Measurements from ENCODE around the gene FHOD3.
A peak's percentile ranks its signal among the peaks of the same experiment; 100 is the strongest.
"Not testable (repeated sequence)": the region's sequence is repeated elsewhere in the genome, so short reads cannot be mapped to it uniquely, and the experiment has no call there.

The FHOD3 gene

DNA sequence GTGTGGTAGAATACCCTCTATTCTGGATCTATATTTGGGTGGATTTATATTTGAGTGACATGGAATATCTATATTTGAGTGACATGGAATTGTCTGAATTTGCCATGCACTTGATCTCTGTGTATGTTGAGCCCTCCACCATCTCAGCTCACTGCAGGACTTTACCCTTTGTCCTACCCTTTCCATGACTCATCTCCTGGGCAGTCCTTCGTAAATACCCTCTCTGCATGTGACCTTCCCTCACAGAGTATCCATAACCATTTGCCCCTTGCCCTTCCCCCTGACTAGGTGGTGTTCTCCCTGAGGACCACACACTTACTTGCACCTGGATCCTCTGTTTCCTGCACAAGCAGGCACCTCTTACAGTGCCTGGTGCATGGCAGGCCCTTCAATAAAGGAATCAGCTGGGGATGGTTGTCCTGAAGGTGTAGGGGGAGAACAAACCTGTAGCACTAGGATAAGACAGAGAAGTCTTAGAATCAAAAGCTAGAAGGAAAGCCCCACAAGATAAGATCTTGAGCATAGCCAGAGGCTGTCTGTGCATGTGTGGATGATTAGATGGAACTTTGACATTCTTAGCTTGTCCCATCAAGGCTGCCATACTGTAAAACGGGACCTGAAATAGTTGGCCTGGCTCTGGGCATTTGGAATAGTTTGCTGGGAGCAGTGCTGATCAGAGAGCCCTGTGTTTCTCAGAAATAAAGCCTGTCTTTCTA, 230.4 kb downstream of the FHOD3 start:
- DNase-seq: no peak

DNA sequence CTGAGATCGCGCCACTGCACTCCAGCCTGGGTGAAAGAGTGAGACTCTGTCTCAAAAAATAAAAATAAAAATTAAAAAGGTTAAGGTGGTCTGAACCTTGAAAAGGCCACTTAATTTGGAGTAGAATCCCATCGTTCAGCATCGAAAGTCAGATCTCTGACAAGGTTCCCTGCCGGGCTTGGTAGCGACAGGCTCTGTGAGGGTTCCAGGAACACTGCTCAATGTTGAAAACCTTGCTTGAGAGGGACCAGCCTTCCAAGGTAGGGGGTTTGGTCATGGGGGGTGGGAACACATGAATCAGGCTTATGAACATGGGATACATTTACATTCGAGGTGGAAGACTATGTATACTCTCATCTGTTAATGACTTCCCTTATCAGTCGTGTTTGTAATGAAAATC, 232.2 kb downstream of the FHOD3 start:
- DNase-seq: no peak

GRCh38 chr18:36530676-36531405, 233.3 kb downstream of the FHOD3 start:
- no peak for DNase-seq

DNA sequence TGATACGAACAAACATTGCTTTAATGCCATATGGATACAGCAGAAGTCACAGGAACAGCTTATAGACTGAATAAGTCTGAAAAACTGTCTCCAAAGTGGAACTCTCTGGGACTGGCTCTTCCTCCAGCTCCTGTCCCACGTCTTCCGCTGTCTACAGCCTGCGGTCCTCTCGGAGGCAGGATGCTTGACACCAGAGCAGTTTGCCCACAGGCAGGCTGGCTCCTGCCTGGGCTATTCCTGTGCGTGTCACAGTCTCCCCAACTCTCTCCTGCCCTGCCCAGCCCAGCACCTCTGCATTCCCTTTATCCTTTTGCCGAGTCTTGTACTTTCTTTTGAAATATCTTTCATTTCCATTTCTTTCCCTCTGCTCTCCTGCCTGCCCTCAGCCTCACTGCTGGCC, 234.1 kb downstream of the FHOD3 start:
- no peak for DNase-seq

- no peak for DNase-seq
These were observed 234.9 kb downstream of the FHOD3 start for GRCh38 chr18:36532394-36532793.

GRCh38 chr18:36532815-36533214, 235.3 kb downstream of the FHOD3 start:
- DNase-seq: no peak

DNA sequence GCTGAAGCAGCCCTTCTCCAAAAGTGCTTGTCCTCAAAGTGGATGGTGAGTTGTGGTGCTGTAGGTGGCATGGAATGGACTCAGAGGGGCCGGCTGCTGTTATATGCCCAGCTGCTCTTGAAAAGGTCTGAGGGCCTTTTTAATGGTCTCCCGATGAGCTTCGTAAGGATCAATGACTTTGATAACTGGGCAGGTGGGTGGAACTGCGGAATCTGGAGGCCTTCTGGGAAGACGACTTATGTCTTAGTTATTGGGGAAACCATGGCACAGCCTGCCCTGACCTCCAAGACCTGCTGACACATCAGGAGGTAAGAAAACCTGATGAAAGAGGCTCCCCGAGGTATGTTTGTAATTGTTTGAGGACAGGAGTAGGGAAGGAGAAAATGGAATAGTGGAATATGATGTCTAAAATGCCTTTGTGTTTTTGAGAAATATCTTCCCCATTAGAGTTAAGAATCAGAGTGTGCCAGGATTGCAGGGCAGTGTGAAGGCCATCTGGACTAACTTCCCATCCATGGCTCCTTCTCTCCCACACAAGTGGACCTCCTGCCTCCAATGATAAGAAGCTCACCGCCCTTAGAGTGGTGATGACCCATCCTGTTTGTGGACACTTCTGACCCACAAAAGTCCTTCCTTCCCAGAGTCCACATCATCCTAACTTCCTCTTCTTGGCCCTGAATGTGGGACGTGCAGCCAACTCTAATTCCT, 236.1 kb downstream of the FHOD3 start:
- DNase-seq: no peak

GRCh38 chr18:36534154-36534688, 236.7 kb downstream of the FHOD3 start:
- no peak for DNase-seq

- DNase-seq: no peak
These were observed 237.9 kb downstream of the FHOD3 start for GRCh38 chr18:36535202-36535935.

DNA sequence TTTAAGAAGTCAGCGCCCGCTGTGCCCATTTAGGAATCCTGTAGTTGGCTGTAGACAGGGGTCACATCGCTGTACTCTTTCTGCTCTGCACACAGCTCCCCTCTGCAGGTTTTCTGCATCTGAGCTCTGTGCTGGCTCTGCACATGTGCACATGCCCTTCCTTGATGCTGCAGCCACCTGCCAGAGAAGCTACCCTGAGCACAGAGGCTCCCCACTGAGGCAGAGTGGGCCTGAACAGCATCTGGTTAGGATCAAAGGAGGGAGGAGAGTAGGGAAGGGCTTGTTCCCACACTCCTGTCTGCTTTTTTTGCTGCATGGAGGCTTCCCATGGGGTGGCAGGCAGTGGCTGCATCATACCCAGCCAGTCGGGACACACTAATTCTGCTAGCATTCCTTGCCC, 238.9 kb downstream of the FHOD3 start:
- DNase-seq: no peak

- no peak for DNase-seq
These were observed 239.8 kb downstream of the FHOD3 start for GRCh38 chr18:36537289-36537688.

GRCh38 chr18:36539674-36540231, 242.2 kb downstream of the FHOD3 start:
- no peak for DNase-seq

GRCh38 chr18:36543030-36543429, 245.5 kb downstream of the FHOD3 start:
- no peak for DNase-seq

- peak; percentile 10 for DNase-seq
These were observed 246.6 kb downstream of the FHOD3 start for GRCh38 chr18:36543991-36544725.

DNA sequence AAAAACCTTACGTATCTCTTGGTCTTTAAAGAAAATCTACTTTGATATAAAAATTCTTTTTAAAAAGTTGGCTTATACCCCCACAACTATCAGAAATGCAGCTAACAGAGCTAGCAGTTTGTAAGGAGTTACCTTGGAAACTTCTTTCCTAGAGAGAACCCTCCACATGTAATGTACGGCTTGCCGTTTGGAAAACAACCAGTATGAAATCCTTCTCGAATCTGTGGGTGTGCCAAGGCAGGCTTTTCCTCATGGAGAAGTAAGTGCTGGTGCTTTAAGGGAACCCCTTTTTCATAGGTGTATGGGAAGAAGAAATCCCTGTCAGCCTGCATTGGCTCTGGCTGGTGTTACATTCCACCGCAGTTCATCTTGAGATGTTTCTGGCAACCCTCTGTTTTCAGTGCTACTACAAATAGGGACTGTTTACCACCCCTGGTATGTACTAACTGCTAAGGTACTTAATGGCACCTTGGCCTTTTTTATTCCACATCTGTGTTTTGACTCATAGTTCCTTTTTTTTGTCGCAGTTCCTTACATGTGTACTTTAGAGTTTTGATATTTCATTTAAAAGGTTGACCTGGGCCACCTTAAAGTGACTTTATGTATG, 248.4 kb downstream of the FHOD3 start:
- no peak for DNase-seq

GRCh38 chr18:36546876-36547275, 249.4 kb downstream of the FHOD3 start:
- no peak for DNase-seq

DNA sequence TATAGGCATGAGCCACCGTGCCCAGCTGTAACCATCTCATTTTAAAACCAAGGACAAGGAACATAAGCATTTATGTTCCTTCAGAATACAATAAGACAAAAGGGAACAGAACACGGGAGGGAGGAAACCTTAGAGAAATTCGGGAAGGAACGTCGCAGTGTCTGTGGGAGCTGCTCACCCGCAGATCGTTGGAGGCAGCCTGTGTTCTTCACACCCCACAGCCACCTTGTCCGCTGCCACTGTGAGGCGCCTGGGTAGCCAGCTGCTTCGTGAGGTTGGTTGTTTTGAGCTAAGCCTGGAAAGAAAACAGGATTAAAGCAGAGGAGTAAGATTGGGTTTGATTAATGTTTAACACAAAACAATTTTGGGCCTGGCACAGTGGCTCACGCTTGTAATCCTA, 250.0 kb downstream of the FHOD3 start:
- DNase-seq: no peak

GRCh38 chr18:36551274-36551673, 253.8 kb downstream of the FHOD3 start:
- not testable (repeated sequence) for DNase-seq

GRCh38 chr18:36558234-36558633, 260.7 kb downstream of the FHOD3 start:
- DNase-seq: no peak

GRCh38 chr18:36559149-36559857, 261.8 kb downstream of the FHOD3 start:
- no peak for DNase-seq
